WI38 (cell line): ENCODE data around the gene MINDY3.
"Not testable (repeated sequence)": the region's sequence is repeated elsewhere in the genome, so short reads cannot be mapped to it uniquely, and the experiment has no call there.

Experiments used
- H3K4me3 ChIP-seq: 2 replicates; pipeline ENCODE4 v1.5.1; 2011; ENCODE audit warnings: low read depth, mild to moderate bottlenecking, control low read depth, low read length
- CTCF ChIP-seq: IDR thresholded peaks from 2 replicates; pipeline ENCODE4 v1.5.1; 2012; ENCODE audit warnings: low read depth, mild to moderate bottlenecking, control low read depth, low read length

Gene MINDY3

GRCh38 chr10:15857107-15857575, 3.2 kb downstream of the MINDY3 start:
- H3K4me3 ChIP-seq: no peak overlapping the region
- no peak for TF ChIP-seq CTCF

GRCh38 chr10:15856328-15857015, 3.8 kb downstream of the MINDY3 start:
- no peak overlapping the region for H3K4me3 ChIP-seq

GRCh38 chr10:15853800-15854199, 6.5 kb downstream of the MINDY3 start:
- no peak overlapping the region for H3K4me3 ChIP-seq
- no peak for TF ChIP-seq CTCF

More at GRCh38 chr10:15856328-15857015, 3.8 kb downstream of the MINDY3 start:
- TF ChIP-seq CTCF: no peak

- TF ChIP-seq CTCF: no peak
- H3K4me3 ChIP-seq: no peak overlapping the region
Measured at GRCh38 chr10:15852111-15852557, 8.2 kb downstream of the MINDY3 start.

- H3K4me3 ChIP-seq: not testable (repeated sequence)
Measured at GRCh38 chr10:15850337-15850978, 9.8 kb downstream of the MINDY3 start.

- TF ChIP-seq CTCF: no peak
- H3K4me3 ChIP-seq: no peak overlapping the region
Measured at GRCh38 chr10:15849316-15849715, 11.0 kb downstream of the MINDY3 start.

GRCh38 chr10:15847481-15847880, 12.8 kb downstream of the MINDY3 start:
- no peak overlapping the region for H3K4me3 ChIP-seq
- TF ChIP-seq CTCF: no peak
